Nephron progenitor cell (in vitro differentiated cells): ENCODE results near the gene CEACAM7.
A peak's percentile ranks its signal among the peaks of the same experiment; 100 is the strongest.

Experiments used
- DNase-seq: peaks from one replicate; pipeline ENCODE4 v3.0.0; 2021
- H3K27ac Mint-ChIP-seq: 2 replicates; pipeline ENCODE4 v1.8.0; 2021; ENCODE audit warnings: mild to moderate bottlenecking, moderate library complexity, mixed read lengths
- H3K27me3 Mint-ChIP-seq: 2 replicates; pipeline ENCODE4 v1.8.0; 2021; ENCODE audit warnings: mild to moderate bottlenecking, low read depth, mixed read lengths; ENCODE audit not compliant: poor library complexity
- H3K36me3 Mint-ChIP-seq: 2 replicates; pipeline ENCODE4 v1.8.0; 2021; ENCODE audit warnings: low read depth, mixed read lengths
- H3K4me1 Mint-ChIP-seq: 2 replicates; pipeline ENCODE4 v1.8.0; 2021; ENCODE audit warnings: mixed read lengths
- H3K4me3 Mint-ChIP-seq: 2 replicates; pipeline ENCODE4 v1.8.0; 2021; ENCODE audit warnings: mild to moderate bottlenecking, moderate library complexity, mixed read lengths
- H3K9me3 Mint-ChIP-seq: 2 replicates; pipeline ENCODE4 v1.8.0; 2021; ENCODE audit warnings: mild to moderate bottlenecking, moderate library complexity, mixed read lengths
- TF ChIP-seq, protein P1 (sequence below): fragments of 200-600 bp; sonication (generic); IDR thresholded peaks from 2 replicates; pipeline ENCODE4 v1.5.0; 2021; ENCODE audit warnings: antibody characterized with exemption

The CEACAM7 gene

GRCh38 chr19:41652250-41652649 is 35.8 kb downstream of the CEACAM7 start:
- H3K9me3 Mint-ChIP-seq, result peaks cover 75% of the 10 kb centered on the region
- no peak overlapping the region for H3K27ac Mint-ChIP-seq
- no peak for DNase-seq
- no peak overlapping the region for H3K4me3 Mint-ChIP-seq
- H3K36me3 Mint-ChIP-seq, result no peaks in the 10 kb centered on the region
- peaks cover 6% of the 10 kb centered on the region for H3K27me3 Mint-ChIP-seq
- TF ChIP-seq, protein P1, sequence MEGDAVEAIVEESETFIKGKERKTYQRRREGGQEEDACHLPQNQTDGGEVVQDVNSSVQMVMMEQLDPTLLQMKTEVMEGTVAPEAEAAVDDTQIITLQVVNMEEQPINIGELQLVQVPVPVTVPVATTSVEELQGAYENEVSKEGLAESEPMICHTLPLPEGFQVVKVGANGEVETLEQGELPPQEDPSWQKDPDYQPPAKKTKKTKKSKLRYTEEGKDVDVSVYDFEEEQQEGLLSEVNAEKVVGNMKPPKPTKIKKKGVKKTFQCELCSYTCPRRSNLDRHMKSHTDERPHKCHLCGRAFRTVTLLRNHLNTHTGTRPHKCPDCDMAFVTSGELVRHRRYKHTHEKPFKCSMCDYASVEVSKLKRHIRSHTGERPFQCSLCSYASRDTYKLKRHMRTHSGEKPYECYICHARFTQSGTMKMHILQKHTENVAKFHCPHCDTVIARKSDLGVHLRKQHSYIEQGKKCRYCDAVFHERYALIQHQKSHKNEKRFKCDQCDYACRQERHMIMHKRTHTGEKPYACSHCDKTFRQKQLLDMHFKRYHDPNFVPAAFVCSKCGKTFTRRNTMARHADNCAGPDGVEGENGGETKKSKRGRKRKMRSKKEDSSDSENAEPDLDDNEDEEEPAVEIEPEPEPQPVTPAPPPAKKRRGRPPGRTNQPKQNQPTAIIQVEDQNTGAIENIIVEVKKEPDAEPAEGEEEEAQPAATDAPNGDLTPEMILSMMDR, result no peak
- H3K4me1 Mint-ChIP-seq, result no peaks in the 10 kb centered on the region

DNA sequence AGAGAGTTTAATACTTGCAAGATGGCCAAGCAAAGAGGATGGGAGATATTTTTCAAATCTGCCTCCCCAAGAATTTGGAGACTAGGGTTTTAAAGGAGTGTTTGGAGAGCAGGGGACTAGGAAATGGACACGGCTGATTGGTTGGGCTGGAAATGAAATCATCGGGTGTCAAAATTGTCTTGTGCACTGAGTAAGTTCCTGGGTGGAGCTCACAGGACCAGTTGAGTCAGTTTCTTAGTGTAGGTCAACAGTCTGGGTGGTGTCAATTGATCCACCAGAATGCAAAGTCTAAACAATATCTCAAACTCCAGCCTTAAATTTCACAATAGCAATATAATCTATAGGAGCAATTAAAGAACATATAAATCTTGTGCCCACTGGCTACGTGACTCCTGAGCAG is 38.2 kb downstream of the CEACAM7 start:
- Mint-ChIP-seq H3K4me1 (no peaks in the 10 kb centered on the region), H3K4me3 (no peak overlapping the region), H3K9me3 (peaks cover 62% of the 10 kb centered on the region), H3K27me3 (peaks cover 6% of the 10 kb centered on the region), H3K27ac (no peak overlapping the region), H3K36me3 (no peaks in the 10 kb centered on the region)
- no peak for DNase-seq
- TF ChIP-seq, protein P1, result no peak

DNA sequence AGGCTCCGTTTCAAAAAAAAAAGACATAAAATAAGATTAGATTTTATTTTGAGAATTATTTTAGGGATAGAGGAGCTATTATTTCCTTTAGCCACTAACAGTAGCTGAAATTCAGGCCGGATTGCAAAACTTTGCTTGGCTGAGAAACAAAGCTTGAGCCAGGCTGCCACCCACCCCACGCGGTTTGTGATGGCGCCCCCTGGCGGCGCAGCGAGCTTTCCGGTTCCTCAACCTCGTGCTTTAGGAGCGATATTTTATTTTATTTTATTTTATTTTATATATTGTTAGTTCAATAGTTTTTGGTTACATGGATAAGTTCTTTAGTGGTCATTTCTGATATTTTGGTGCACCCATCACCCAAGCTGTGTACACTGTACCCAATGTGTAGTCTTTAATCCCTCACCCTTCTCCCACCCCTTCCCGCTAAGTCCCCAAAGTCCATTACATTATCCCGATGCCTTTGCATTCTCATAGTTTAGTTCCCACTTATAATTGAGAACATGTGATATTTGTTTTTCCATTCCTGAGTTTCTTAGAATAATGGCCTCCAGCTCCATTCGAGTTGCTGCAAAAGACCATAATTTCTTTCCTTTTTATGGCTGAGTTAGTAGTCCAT is 41.4 kb downstream of the CEACAM7 start:
- no peaks in the 10 kb centered on the region for H3K4me1 Mint-ChIP-seq
- no peak overlapping the region for H3K27ac Mint-ChIP-seq
- peaks cover 9% of the 10 kb centered on the region for H3K27me3 Mint-ChIP-seq
- H3K4me3 Mint-ChIP-seq, result no peak overlapping the region
- H3K36me3 Mint-ChIP-seq, result no peaks in the 10 kb centered on the region
- DNase-seq, result peak; percentile 4
- H3K9me3 Mint-ChIP-seq, result peaks cover 52% of the 10 kb centered on the region
- TF ChIP-seq, protein P1, result peak; percentile 12

- Mint-ChIP-seq H3K27ac (no peak overlapping the region), H3K4me3 (no peak overlapping the region), H3K9me3 (peaks cover 53% of the 10 kb centered on the region), H3K4me1 (no peaks in the 10 kb centered on the region), H3K36me3 (no peaks in the 10 kb centered on the region), H3K27me3 (peaks cover 3% of the 10 kb centered on the region)
- TF ChIP-seq, protein P1, result peak; percentile 56
- DNase-seq, result peak; percentile 53
These were observed 46.1 kb downstream of the CEACAM7 start for GRCh38 chr19:41641879-41642485.

DNA sequence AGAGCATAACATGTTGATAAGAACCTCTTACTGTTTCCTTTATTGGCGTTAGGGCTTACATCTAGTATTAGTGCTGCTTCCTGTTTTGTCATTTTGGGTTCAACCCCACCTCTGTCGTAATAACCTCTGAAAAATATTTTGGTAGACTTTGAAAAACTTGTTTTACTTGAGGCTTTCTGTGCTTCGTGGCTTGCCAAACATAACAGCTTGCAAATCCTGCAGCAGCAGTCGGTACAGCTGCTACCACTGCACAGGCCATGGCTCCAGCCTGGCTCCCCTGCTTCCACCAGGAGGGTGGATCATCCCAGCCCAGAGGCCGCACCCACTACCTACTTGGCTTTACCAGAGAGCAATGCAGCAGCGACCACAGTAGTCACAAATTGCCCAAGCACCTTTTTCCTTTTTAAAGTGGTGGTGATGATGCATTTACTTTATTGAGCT is 49.4 kb downstream of the CEACAM7 start:
- TF ChIP-seq, protein P1, result no peak
- H3K27me3 Mint-ChIP-seq, result peaks cover 3% of the 10 kb centered on the region
- no peak overlapping the region for H3K27ac Mint-ChIP-seq
- no peak overlapping the region for H3K4me3 Mint-ChIP-seq
- peaks cover 81% of the 10 kb centered on the region for H3K9me3 Mint-ChIP-seq
- H3K36me3 Mint-ChIP-seq, result no peaks in the 10 kb centered on the region
- no peaks in the 10 kb centered on the region for H3K4me1 Mint-ChIP-seq
- DNase-seq, result no peak

DNA sequence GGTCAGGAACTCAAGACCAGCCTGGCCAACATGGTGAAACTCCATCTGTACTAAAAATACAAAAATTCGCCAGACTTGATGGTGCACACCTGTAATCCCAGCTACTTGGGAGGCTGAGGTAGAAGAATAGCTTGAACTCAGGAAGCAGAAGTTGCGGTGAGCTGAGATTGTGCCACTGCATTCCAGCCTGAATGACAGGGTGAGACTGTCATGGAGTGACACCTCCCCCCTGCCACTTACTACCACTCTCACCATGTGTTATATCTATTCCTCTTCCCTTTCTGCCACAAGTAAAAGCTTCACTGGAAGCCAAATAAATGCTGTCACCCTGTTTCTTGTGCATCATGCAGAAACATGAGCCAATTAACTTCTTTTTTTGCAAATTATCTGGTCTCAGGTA is 50.6 kb downstream of the CEACAM7 start:
- H3K27me3 Mint-ChIP-seq, result no peaks in the 10 kb centered on the region
- TF ChIP-seq, protein P1, result no peak
- no peaks in the 10 kb centered on the region for H3K36me3 Mint-ChIP-seq
- DNase-seq, result no peak
- H3K9me3 Mint-ChIP-seq, result peaks cover 83% of the 10 kb centered on the region
- H3K27ac Mint-ChIP-seq, result no peak overlapping the region
- no peak overlapping the region for H3K4me3 Mint-ChIP-seq
- no peaks in the 10 kb centered on the region for H3K4me1 Mint-ChIP-seq
